Activated CD4-positive, alpha-beta T cell treated with anti-CD3 and anti-CD28 coated beads, Interleukin-2, Interleukin-6, amounts not matched to agents 100 ng/mL and 50 ng/mL, durations not matched to agents 16 hours and 8 hours (primary cell): ENCODE measurements around the gene MUC13.

ENCODE experiments used
- DNase-seq: peaks from one replicate; pipeline ENCODE4 v3.0.0-alpha.2; 2020

MUC13 gene

GRCh38 chr3:124893526-124893925, 41.0 kb downstream of the MUC13 start:
- DNase-seq: no peak

DNA sequence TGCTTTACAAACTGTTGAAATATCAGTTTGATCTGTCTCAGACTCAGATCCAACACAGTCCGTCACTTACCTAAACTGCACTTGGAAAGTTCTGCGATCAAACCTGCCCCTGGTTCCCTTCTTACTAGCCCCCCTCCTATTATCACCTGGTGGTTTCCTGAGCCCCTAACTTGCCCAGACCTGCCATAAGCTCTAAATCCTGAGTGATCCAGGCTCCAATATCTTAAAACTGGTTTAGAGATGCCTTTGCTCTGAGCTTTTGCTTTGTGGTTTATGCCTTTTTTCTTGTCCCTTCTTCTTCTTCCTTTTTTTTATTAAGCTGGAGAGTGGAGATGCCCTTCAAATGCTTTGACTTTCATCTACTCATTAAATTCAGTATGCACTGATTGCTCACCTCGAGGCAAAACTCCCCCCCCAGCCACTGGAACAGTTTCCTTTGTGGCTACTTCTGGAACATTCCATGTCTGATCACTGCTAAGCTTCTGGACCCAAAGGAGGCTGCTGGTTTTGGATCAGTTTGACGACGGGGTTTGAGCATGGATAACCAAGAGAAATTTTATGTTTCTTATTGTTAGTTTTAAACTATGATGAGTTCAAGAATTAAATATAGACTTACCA, 43.9 kb downstream of the MUC13 start:
- DNase-seq: no peak

DNA sequence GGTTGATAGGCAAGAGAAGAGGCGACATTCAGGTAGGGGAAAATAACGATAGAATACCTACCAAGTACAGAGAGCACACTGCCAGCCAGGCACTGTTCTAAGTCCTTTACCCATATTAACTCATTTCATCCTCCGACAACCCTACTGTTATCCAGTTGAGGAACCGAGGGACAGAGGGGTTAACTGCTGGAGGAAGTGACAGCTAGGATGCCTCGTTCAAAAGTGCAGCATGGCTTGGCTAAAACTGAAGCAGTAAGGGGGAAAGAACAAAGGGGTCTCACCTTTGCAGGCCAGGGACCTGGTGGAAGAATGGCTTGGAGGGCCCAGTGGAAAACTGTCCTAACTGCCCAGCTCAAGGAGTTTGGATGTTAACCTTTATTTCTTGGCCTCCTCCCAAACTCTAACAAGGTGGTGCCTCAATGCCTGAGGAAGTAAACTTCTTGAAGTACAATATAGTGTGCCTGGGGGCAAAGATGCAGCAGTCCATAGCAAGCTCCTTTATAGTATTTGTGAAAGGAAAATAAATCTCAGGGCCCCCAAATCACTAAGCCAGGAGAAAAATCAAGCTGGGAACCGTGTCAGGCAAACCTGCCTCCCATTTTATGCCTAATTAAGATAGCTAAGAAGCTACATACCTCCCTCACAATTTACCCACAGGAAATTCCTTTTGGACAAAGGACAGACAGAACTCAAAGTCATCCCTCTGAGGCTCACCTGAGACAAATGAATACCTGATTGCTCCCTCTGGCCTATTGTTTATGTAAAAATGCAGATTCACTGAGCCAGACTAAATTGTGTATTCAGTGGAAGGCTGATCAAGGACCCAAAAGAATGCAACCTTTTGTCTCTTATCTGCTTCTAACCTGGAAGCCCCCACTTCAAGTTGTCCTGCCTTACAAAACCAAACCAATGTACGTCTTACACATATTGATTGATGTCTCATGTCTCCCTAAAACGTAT, 45.8 kb downstream of the MUC13 start:
- DNase-seq: no peak

GRCh38 chr3:124887932-124888298, 46.6 kb downstream of the MUC13 start:
- no peak for DNase-seq

GRCh38 chr3:124887177-124887931, 47.2 kb downstream of the MUC13 start, which contains the start of gene ITGB5:
Gene ITGB5, minus strand, starts transcription at chr3:124887365. Its CDS starts 365 bp downstream, at chr3:124887000.
- peak; percentile 21 for DNase-seq

- DNase-seq: peak; percentile 9
Measured at GRCh38 chr3:124886168-124887056, 48.1 kb downstream of the MUC13 start.

DNA sequence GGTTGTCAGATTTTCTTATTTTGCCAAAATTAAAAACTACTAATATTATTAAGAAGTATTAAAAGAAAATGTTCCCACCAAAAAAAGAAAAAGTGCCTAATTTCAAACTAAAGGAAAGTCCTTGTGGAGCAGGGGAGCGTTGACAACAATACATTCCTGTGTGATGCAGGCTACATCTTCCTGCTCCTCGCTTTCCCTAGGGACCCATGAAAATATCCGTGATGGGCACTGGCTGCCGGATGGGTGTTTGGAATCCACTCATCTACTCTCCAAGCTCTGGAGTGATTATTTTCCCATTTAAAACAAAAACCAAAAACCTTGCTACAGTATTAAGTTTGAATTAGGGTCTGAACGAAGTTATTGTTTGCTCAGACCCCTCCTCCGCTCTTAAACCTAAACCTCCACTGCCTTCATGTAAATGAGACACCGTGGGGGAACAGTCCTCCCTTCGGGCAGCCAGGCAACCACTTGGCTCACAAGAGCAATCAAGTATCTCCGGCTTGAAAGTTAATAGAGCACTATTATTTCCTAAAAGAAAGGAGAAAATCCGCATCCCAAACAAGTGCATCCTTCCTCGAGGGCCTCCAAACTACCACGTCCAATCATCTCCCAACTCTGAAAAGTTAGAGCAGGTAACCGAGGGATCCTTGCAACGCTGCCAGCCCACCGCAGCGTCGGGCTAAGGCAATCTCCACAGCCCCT, 48.9 kb downstream of the MUC13 start:
- no peak for DNase-seq

DNA sequence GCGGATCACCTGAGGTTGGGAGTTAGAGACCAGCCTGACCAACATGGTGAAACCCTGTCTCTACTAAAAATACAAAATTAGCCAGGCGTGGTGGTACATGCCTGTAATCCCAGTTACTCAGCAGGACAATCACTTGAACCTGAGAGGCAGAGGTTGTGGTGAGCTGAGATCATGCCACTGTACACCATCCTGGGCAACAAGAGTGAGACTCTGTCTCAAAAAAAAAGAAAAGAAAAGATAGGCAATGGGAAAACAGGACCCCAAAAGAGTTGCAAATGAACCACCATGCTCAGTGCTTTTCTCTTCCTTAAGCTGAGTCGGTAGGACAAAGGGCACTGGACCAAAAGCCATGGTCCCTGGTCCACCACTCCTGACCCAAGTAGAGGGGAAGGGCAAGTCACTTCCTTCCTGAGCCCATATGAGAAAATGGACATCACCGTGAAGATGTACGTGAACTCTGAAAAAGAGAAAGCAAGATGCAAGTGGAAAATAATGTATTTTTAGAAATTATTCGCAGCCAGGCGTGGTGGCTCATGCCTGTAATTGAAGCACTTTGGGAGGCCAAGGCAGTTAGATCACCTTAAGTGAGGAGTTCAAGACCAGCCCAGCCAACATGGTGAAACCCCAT, 50.0 kb downstream of the MUC13 start:
- no peak for DNase-seq

DNA sequence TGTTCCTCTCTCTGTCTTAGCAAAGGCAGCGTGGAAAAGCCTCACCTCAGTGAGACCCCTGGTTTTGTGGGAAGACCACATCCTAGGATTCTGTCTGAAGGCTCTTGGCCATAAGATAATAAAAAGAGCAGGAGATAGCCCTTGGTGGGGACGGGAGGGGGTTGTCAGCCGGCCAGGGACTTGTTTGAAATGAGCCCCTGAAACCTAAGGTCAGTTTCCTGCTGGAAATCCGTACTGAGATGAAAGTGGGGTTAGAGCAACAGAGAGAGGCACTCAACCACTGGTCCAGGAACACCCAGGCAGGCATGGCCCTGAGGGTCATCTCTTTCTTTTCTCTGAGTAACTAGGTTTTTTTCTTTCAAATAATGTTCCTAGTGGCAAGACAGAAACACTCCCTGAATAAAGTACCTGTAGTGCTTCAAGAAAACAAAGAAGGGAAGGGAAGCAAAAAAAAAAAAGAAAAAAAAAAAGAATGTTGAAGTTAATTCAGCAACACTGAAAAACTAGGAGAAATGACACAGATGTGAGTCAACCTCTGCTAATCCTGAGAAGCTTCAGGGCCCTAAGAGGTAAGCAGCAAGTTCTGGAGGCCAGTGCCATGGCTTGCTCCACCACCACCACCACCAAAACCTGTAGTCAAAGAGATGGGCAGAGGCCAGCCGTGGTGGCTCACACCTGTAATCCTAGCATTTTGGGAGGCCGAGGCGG, 50.6 kb downstream of the MUC13 start:
- no peak for DNase-seq

DNA sequence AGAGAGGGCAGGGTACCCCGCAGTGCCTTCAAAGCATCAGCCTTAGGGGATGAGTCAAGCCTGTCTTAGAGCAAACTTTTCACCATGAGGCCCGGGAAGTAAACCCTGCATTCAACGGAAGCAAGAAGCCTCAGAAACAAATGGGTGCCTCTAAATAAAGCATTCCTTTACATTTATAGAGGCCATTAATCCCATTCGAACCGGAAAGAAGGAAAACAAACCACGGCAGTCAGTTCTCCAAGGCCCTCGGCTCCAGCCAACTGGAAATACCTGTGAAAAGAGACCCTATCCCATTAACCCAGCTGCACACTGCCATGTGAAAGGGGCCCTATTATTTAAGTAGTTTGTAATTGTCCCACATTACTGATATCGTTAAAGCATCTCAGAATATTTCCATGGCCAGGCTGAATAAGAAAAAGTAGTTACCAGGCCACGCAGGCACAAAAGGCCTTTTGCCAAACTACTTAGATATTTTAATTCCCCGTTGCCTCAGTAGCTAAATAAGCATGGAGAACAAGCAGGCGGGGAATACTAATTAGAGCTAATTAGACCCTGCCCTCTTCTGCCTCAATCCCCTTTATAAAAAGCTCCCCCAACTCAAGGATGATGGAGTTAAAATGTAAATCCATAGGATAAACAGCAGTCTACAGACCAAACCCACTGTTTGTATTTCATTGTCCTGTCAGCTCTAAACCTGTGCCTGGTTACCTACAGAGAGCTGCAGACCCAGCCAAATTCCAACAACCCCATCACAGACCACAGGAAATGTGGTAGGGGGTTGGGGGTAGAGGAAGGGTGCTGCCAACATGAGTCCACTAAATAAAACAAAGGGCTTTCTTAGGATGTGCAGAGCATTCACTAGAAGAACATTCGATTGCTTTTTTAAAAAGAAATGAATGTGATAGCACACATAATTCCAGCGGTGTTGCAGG, 51.5 kb downstream of the MUC13 start:
- no peak for DNase-seq

DNA sequence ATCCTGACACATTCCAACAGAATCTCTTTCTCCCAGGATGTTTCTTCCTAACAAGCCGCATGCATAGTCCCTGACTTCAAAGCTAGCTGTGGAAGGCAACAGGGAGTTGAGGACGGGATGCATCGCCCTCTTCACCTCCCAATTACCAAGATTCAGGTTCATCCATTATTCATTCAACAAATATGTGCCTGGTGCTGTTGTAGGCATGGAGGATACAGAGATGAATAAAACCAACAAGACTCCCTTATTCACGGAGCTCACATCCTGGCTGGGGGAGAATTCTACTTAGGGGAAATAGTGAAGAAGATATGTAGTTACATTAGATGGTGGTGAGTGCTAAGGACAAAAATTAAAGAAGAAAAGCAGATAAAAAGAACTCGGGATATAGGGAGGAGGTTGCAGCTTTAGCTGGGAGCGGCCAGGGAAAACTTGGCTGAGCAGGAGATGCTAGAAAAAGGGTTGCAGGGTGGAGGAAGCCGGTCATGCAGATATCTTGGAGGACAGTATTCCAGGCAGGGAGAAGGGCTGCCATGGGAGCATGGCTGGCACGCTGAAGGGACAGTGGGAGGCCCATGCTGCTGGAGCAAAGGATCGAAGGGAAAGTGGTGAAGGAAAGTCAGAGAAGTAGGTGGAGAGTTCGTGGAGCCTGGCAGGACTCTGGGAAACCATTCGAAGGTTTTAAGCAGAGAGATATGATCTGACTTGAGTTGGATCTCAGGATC, 52.4 kb downstream of the MUC13 start:
- DNase-seq: no peak

- DNase-seq: no peak
Measured at GRCh38 chr3:124879337-124879680, 55.2 kb downstream of the MUC13 start.

- DNase-seq: peak; percentile 37
Measured at GRCh38 chr3:124878561-124879336, 55.8 kb downstream of the MUC13 start.

DNA sequence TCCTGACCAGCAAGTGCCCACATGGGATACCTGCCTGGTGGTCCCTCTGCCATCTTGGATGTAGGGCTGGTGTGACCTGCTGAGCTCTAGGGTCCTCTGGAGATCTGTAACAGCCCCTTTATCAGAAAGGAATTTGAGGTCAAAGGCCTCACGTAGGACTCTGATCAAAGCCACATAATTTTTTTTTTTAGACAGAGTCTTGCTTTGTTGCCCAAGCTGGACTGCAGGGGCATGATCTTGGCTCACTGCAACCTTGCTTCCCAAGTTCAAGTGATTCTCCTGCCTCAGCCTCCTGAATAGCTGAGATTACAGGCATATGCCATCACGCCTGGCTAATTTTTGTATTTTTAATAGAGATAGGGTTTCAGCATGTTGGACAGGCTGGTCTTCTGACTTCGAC, 56.9 kb downstream of the MUC13 start:
- no peak for DNase-seq

GRCh38 chr3:124876401-124876878, 58.1 kb downstream of the MUC13 start:
- DNase-seq: no peak

DNA sequence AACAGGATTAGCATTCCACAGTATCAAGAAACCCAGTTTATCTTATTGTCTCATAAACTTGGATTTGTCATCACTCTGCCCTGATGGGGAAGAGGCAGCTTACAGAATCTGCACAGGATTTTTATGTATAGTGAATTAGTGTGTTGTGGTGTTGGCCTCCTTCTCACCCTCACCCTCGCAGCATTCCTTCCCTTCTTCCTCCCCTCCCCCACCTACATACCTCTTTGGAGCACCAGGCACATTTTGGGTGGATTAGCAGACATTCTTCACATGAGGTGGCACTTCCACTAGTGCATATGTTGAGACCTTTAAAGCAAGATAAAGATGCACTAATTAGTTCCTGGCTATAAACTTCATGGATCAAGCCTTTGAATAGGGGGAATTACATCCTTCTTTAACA, 61.3 kb downstream of the MUC13 start:
- DNase-seq: no peak

- no peak for DNase-seq
Measured at GRCh38 chr3:124867511-124867910, 67.0 kb downstream of the MUC13 start.

GRCh38 chr3:124862006-124862405, 72.5 kb downstream of the MUC13 start:
- no peak for DNase-seq
